B cell (primary cell): Measurements from ENCODE around the gene SH3GL1. TPM values are rescaled to one million over a fixed set of nuclear protein-coding genes. Genes with fewer than 3 reads are reported as not detected.
A peak's percentile ranks its signal among the peaks of the same experiment; 100 is the strongest.

ENCODE experiments used
- ATAC-seq: fragments of 200-7000 bp; cut with Tn5 transposase; one replicate; pipeline ENCODE4 v1.10.0; 2021; ENCODE audit warnings: low read depth, mild to moderate bottlenecking, moderate number of reproducible peaks, moderate library complexity
- CTCF ChIA-PET: fragments of 350-600 bp; sonication (Branson Sonifier 250); formaldehyde crosslinking; loops from one replicate; lab custom pipeline; 2021; ENCODE audit warnings: antibody characterized with exemption, inconsistent platforms; lab: Charles Lee
- POLR2A ChIA-PET: fragments of 350-600 bp; sonication (Branson Sonifier 250); formaldehyde crosslinking; loops from one replicate; lab custom pipeline; 2021; ENCODE audit warnings: antibody characterized with exemption; lab: Charles Lee
- DNase-seq: peaks from one replicate; pipeline ENCODE4 v3.0.0; 2013
- H2AFZ ChIP-seq: 2 replicates; pipeline ENCODE4 v1.6.1; 2012; ENCODE audit warnings: mild to moderate bottlenecking, low read depth, low read length; ENCODE audit not compliant: insufficient read depth, poor library complexity, severe bottlenecking
- H3K27ac ChIP-seq, 2 donors: 1 replicate in 1 of 2; 2 replicates in 1 of 2; pipeline ENCODE4 v1.5.1; 2012 to 2013; ENCODE audit warnings: low read length in 2 of 2, mild to moderate bottlenecking in 2 of 2, moderate library complexity in 1 of 2
- H3K27me3 ChIP-seq, 4 experiments: fragments of 200-600 bp in 1 of 4; sonication (generic) in 1 of 4; replicated peaks in 1 of 4; 1 replicate in 2 of 4; 2 replicates in 2 of 4; pipeline versions ENCODE4 v1.6.1 to v1.7.0; 2013 to 2016; ENCODE audit warnings: low read length in 3 of 4, mild to moderate bottlenecking in 2 of 4, mixed read lengths in 1 of 4, moderate library complexity in 1 of 4; ENCODE audit not compliant: insufficient read depth in 4 of 4, control insufficient read depth in 3 of 4; ENCODE audit errors: control extremely low read depth in 1 of 4
- H3K36me3 ChIP-seq, 2 experiments: replicated peaks in 1 of 2; 1 replicate in 1 of 2; 2 replicates in 1 of 2; pipeline versions ENCODE4 v1.6.1 to v1.7.1; 2013; ENCODE audit warnings: low read length in 1 of 2; ENCODE audit not compliant: insufficient read depth in 2 of 2, control insufficient read depth in 1 of 2; ENCODE audit errors: control extremely low read depth in 1 of 2, extremely low read depth in 1 of 2
- H3K4me1 ChIP-seq, 2 donors: fragments of 200-600 bp in 1 of 2; sonication (generic) in 1 of 2; 1 replicate in 1 of 2; 2 replicates in 1 of 2; pipeline versions ENCODE4 v1.5.1 to v1.6.1; 2013 to 2017; ENCODE audit warnings: low read length in 2 of 2; ENCODE audit not compliant: control insufficient read depth in 2 of 2, insufficient read depth in 2 of 2
- H3K4me2 ChIP-seq: replicated peaks from 2 replicates; pipeline ENCODE3; 2012; ENCODE audit warnings: mild to moderate bottlenecking, low read depth, low read length; ENCODE audit not compliant: poor library complexity, severe bottlenecking
- H3K4me3 ChIP-seq, 5 experiments: fragments of 200-600 bp in 1 of 5; sonication (generic) in 1 of 5; 1 replicate in 3 of 5; 2 replicates in 2 of 5; pipeline versions ENCODE4 v1.5.1 to v1.7.0; 2011 to 2016; ENCODE audit warnings: low read length in 4 of 5, mild to moderate bottlenecking in 4 of 5, low read depth in 2 of 5, control low read depth in 1 of 5, moderate library complexity in 1 of 5; ENCODE audit not compliant: insufficient read depth in 1 of 5; ENCODE audit errors: control extremely low read depth in 1 of 5, extremely low read depth in 1 of 5
- H3K79me2 ChIP-seq: fragments of 200-600 bp; sonication (generic); one replicate; pipeline ENCODE4 v1.6.0; 2016; ENCODE audit warnings: low read length; ENCODE audit not compliant: control insufficient read depth, insufficient read depth
- H3K9ac ChIP-seq: fragments of 200-600 bp; sonication (generic); 2 replicates; pipeline ENCODE4 v1.6.1; 2017; ENCODE audit warnings: mild to moderate bottlenecking, low read length, moderate library complexity
- H3K9me3 ChIP-seq, 3 donors: one replicate each; pipeline versions ENCODE4 v1.6.1 to v1.7.1; 2013; ENCODE audit warnings: low read length in 2 of 3; ENCODE audit not compliant: control insufficient read depth in 2 of 3, insufficient read depth in 1 of 3; ENCODE audit errors: control extremely low read depth in 1 of 3
- H4K20me1 ChIP-seq: 2 replicates; pipeline ENCODE4 v1.6.0; 2012; ENCODE audit warnings: mild to moderate bottlenecking, low read length; ENCODE audit not compliant: insufficient read depth, control insufficient read depth, poor library complexity, severe bottlenecking
- H3K27ac Mint-ChIP-seq: one replicate; pipeline ENCODE4 v1.8.0; 2021; ENCODE audit warnings: mixed read lengths
- H3K27me3 Mint-ChIP-seq: one replicate; pipeline ENCODE4 v1.8.0; 2021; ENCODE audit warnings: mixed read lengths
- H3K4me1 Mint-ChIP-seq: one replicate; pipeline ENCODE4 v1.8.0; 2021; ENCODE audit warnings: mixed read lengths
- H3K4me3 Mint-ChIP-seq: one replicate; pipeline ENCODE4 v1.8.0; 2021; ENCODE audit warnings: mixed read lengths
- H3K9me3 Mint-ChIP-seq: one replicate; pipeline ENCODE4 v1.8.0; 2022; ENCODE audit warnings: mixed read lengths; ENCODE audit not compliant: insufficient read depth
- CTCF ChIP-seq: fragments of 200-600 bp; IDR thresholded peaks from one replicate; pipeline ENCODE4 v1.8.0; 2022; ENCODE audit warnings: antibody characterized with exemption, mild to moderate bottlenecking
- EZH2 ChIP-seq: IDR thresholded peaks from 2 replicates; pipeline ENCODE4 v1.6.1; 2012; ENCODE audit warnings: borderline replicate concordance, low read depth, mild to moderate bottlenecking, moderate library complexity, low read length; ENCODE audit not compliant: insufficient read depth, poor library complexity, severe bottlenecking
- WGBS: methylation state at CpG from one replicate; pipeline ENCODE4 v1.1.5; 2013; ENCODE audit warnings: missing lambda C conversion rate; ENCODE audit not compliant: insufficient coverage; 5-methylcytosine and 5-hydroxymethylcytosine counted together
- intact Hi-C: fragments of 100-400 bp; cut with micrococcal nuclease; formaldehyde crosslinking; loops from one replicate; pipeline ENCODE4 v1.10.0; 2022
- polyA plus RNA-seq: library from polyadenylated mRNA; depleted of rRNA; stranded (reverse); fragments of >200 nt; gene quantifications from 2 replicates; pipeline ENCODE4 v1.2.3, GENCODE V29; 2012
- total RNA-seq, 2 donors: library from RNA; stranded (reverse); fragments of 120-200 nt in 1 of 2; gene quantifications; 1 replicate in 1 of 2; 2 replicates in 1 of 2; pipeline versions ENCODE4 v1.2.3 to v1.2.4, GENCODE V29; 2013 to 2022

SH3GL1 gene
- total and polyA plus RNA-seq, 2 donors (not counting 1 experiment from before 2014, with no cell fraction given), result 37.2 to 42.4 TPM

GRCh38 chr19:4376991-4377781 is 23.2 kb downstream of the SH3GL1 start:
- Histone ChIP-seq H3K79me2 (peaks cover 94% of the 10 kb centered on the region), H3K4me2 (peak overlapping the region; percentile 96), H3K27me3 (no peaks in the 10 kb centered on the region), H3K9ac (no peak overlapping the region), H3K36me3 (peaks cover 0 to 3% of the 10 kb centered on the region in 2 experiments), H2AFZ (no peak overlapping the region), H3K9me3 (peaks cover 0 to 7% (median 0%) of the 10 kb centered on the region in 3 donors), H4K20me1 (peaks cover 57% of the 10 kb centered on the region), H3K27ac (no peak overlapping the region), H3K4me3 (no peak overlapping the region), H3K4me1 (peaks cover 94 to 99% of the 10 kb centered on the region in 2 donors)
- ChIA-PET CTCF (interaction anchor here (1.2 to 4.1 kb wide), 3 partner anchors 22 to 25 kb away, joined by 5 to 29 read pairs (median 5); partner anchors contain the start of genes CHAF1A and SH3GL1), POLR2A (interaction anchor here (1.8 to 2.0 kb wide), 2 partner anchors 23 to 25 kb away, joined by 4 to 6 read pairs; partner anchors contain the start of genes CHAF1A and SH3GL1)
- 97% methylated on average over 23 of the region's 23 CpGs for WGBS
- no peaks in the 10 kb centered on the region for H3K9me3 Mint-ChIP-seq
- no peaks in the 10 kb centered on the region for H3K27me3 Mint-ChIP-seq
- peaks cover 87% of the 10 kb centered on the region for H3K4me1 Mint-ChIP-seq
- DNase-seq (no peak), ATAC-seq (no peak)
- intact Hi-C loops, result loop anchor here (5.0 kb wide), 1 partner anchor 80 kb away; the partner anchor contains the start of gene UBXN6
- TF ChIP-seq EZH2 (no peak), CTCF (no peak)
- H3K27ac Mint-ChIP-seq, result peak overlapping the region; percentile 87
- peak overlapping the region; percentile 84 for H3K4me3 Mint-ChIP-seq
